GM12873 (cell line): ENCODE measurements around the gene BICC1.

Experiments
- TF ChIP-seq, protein P1 (sequence below): IDR thresholded peaks from 2 replicates; pipeline ENCODE4 v1.5.1; 2012; ENCODE audit warnings: low read depth, mild to moderate bottlenecking, moderate library complexity, low read length, control low read depth; ENCODE audit not compliant: insufficient read depth; ENCODE audit errors: missing control alignments

The BICC1 gene

DNA sequence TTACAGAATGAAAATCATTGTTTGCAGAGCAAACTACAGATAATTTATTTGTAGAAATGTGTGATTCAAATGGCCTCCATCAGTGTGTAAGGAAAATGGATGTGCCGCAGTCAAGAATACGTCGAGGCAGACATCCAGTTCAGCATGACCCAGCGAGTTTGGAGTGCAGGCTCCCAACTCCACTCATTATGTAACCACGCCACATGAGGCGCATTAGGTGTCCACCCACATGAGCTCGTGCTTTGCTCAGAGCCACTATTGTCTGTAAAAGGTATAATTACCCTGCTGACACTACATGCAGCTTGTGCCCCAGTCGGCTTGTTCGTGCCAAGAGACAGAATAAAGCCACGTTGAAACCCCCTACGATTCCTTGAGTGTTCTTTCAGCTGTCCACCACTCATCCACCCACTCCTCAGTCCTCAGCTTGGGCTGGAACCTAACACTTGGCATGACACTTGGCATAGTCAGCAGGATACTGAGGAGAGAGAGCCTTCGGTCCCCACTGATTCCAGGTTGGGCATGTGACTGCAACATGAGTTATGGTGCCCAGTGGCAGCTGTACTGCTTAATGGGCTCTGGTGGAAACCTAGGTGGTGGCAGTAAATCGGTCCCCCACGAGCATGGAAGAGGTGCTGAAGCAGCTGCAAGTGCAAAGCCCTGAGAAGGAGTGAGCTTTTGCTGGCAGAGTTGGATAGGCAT, 102.7 kb downstream of the BICC1 start:
- TF ChIP-seq, protein P1, sequence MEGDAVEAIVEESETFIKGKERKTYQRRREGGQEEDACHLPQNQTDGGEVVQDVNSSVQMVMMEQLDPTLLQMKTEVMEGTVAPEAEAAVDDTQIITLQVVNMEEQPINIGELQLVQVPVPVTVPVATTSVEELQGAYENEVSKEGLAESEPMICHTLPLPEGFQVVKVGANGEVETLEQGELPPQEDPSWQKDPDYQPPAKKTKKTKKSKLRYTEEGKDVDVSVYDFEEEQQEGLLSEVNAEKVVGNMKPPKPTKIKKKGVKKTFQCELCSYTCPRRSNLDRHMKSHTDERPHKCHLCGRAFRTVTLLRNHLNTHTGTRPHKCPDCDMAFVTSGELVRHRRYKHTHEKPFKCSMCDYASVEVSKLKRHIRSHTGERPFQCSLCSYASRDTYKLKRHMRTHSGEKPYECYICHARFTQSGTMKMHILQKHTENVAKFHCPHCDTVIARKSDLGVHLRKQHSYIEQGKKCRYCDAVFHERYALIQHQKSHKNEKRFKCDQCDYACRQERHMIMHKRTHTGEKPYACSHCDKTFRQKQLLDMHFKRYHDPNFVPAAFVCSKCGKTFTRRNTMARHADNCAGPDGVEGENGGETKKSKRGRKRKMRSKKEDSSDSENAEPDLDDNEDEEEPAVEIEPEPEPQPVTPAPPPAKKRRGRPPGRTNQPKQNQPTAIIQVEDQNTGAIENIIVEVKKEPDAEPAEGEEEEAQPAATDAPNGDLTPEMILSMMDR = no peak

DNA sequence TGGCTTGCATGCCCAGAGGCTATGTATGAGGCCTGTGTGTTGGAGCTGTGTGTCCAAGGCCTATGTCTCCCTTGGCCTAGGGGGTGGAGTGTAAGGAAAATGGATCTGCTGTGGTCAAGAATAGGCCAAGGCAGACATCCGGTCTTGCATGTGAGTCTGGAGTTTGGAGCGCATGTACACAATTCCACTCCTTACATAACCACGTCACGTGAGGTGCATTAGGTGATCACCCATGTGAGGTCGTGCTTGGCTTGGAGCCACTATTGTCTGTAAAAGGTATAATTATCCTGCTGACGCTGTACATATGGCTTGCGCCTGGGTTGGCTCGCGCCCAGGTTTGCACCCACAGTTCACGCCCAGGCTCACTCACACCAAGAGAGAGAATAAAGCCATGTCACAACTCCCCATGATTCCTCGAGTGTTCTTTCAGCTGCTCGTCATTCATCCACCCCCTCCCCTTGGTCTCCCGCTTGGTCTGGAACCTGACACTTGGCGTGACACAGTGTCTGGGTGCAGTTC, 105.5 kb downstream of the BICC1 start:
- TF ChIP-seq, protein P1 = no peak

GRCh38 chr10:58621379-58622077, 108.9 kb downstream of the BICC1 start:
- TF ChIP-seq, protein P1 = no peak

- TF ChIP-seq, protein P1 = no peak
Measured at GRCh38 chr10:58622246-58622645, 109.6 kb downstream of the BICC1 start.

DNA sequence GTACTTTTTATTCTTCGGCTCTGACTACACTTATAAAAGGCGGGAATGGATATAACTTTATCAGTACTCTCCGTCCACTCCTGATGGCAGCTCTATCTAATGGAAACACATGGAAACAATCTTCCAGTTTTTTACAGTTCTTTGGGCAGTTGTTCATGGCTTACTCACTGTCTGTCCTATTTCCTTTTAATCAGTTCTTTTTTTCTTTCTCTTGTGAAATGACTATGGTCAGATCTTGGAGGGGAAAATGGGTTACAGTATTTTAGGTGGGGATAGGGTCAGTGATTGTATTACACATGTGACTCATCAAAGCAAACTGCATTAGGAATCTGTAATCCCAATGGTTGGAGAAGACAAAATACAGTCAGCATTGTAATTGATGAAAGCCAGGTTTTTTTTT, 112.4 kb downstream of the BICC1 start:
- TF ChIP-seq, protein P1 = no peak

GRCh38 chr10:58627392-58627791, 114.7 kb downstream of the BICC1 start:
- TF ChIP-seq, protein P1 = no peak

DNA sequence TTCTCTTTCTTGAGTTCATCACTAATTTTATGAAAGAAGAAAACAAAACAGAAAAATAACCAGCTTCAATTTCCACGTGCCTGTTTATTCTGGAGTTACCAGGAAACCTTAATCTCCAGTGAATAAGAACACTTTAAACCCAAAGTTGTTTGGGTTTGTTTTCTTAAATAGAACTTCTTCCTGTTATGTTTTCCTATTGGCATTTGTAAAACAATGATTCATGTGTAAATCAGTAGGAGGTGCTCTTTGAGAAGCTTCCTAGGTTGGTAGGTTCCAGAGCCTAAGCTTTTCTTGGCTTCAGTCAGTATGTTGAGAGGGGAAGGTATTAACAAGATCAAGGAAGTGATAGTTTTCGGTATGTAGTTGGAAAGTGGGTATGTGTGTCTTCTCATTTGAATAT, 119.0 kb downstream of the BICC1 start:
- TF ChIP-seq, protein P1 = no peak
